Measurements from ENCODE around the gene HERPUD1. TPM values are rescaled to one million over a fixed set of nuclear protein-coding genes. Genes with fewer than 3 reads are reported as not detected.

The HERPUD1 gene
- polyA plus RNA-seq, 1 experiment: 215 TPM

DNA sequence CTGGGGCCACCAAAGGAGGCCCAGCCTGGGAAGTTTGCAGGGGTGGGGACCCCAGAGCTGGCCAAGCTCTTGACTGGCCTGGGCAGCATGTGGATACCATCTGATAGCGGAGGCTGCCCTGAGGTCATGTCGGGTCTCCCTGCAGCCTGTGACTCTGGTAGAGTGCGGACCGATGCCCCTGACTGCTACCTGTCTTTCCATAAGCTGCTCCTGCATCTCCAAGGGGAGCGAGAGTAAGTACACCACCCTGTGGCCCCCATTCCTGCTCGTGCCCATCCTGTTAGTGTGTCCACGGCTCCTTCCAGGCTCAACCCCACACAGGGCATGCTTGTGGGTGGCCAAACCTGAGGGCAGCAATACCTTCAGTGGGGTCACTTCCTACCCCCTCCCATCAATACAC, 37.8 kb downstream of the HERPUD1 start:
- DNase-seq (ENCODE audit: low read depth, low spot score): no peak
- ChIA-PET POLR2A (no interaction called here), CTCF (no interaction called here)
- peaks cover 2% of the 10 kb centered on the region for H3K27me3 ChIP-seq (ENCODE audit: control insufficient read depth, insufficient read depth, low read length)
- no peak overlapping the region for H3K27ac ChIP-seq (ENCODE audit: low read depth, low read length)
- no peaks in the 10 kb centered on the region; the same call in 1 of the 2 replicates for H3K9me3 ChIP-seq (ENCODE audit: control insufficient read depth, insufficient read depth, low read length)
- TF ChIP-seq, protein P1, sequence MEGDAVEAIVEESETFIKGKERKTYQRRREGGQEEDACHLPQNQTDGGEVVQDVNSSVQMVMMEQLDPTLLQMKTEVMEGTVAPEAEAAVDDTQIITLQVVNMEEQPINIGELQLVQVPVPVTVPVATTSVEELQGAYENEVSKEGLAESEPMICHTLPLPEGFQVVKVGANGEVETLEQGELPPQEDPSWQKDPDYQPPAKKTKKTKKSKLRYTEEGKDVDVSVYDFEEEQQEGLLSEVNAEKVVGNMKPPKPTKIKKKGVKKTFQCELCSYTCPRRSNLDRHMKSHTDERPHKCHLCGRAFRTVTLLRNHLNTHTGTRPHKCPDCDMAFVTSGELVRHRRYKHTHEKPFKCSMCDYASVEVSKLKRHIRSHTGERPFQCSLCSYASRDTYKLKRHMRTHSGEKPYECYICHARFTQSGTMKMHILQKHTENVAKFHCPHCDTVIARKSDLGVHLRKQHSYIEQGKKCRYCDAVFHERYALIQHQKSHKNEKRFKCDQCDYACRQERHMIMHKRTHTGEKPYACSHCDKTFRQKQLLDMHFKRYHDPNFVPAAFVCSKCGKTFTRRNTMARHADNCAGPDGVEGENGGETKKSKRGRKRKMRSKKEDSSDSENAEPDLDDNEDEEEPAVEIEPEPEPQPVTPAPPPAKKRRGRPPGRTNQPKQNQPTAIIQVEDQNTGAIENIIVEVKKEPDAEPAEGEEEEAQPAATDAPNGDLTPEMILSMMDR (IDR thresholded peaks at IDR 0.05; ENCODE audit: low read depth, low read length): no peak
- no peak overlapping the region for H3K4me3 ChIP-seq (ENCODE audit: low read depth, low read length)

DNA sequence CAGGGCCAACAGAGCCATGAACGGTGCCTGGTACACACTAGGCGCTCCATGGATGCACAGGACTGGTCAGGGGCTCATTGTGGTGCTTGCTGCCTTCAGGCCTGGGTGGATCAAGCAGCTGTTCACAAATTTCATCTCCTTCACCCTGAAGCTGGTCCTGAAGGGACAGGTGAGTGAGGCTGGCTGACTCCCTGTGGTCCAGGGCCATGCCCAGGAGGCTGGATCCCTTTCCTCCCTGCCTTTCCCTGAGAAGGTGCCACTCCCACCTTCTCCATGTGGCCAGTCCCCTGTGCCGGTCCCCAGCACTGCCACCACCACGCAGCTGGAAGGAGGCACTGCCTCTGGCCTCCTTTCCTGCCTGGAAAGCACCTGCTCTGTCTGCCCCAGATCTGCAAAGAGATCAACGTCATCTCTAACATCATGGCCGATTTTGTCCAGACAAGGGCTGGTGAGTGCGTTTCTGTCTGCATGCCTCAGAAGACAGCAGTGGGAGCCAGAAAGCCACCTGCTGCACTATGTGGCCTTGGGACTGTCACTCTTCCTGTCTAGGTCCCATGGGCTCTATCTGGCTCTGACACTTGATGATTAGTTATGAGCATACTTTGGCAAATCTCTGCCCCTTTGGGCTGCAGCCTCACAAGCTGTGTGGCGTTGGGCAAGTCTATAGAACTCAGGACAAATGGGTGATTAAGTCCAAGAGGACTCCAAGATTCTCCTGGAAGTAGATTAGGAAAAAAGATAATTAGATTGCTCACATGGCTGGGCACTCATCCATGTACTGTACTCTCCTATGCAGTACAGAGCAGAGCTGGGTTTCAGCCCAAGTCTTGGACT, 39.2 kb downstream of the HERPUD1 start:
- H3K9me3 ChIP-seq (ENCODE audit: control insufficient read depth, insufficient read depth, low read length): no peaks in the 10 kb centered on the region; the same call in 1 of the 2 replicates
- DNase-seq (ENCODE audit: low read depth, low spot score): no peak
- H3K4me3 ChIP-seq (ENCODE audit: low read depth, low read length): no peak overlapping the region
- H3K27me3 ChIP-seq (ENCODE audit: control insufficient read depth, insufficient read depth, low read length): peaks cover 2% of the 10 kb centered on the region
- ChIA-PET CTCF (interaction anchor here (1.0 kb wide), 1 partner anchor 178 kb away, joined by 3 read pairs; no protein-coding TSS in a partner anchor), POLR2A (no interaction called here)
- TF ChIP-seq, protein P1 (IDR thresholded peaks at IDR 0.05; ENCODE audit: low read depth, low read length): no peak
- H3K27ac ChIP-seq (ENCODE audit: low read depth, low read length): no peak overlapping the region

DNA sequence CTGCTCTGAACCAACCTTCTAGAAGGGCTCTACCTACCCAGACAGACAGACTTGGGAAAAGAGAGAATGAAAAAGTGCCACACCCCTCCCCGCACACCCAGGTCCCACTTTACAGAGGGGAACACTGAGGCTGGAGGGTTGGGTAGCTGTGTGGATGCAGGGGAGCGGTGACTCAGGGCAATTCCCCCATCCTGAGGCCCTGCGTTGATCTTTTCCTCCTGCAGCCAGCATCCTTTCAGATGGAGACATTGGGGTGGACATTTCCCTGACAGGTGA, 39.8 kb downstream of the HERPUD1 start:
- POLR2A ChIA-PET: no interaction called here
- CTCF ChIA-PET: interaction anchor here (1.0 kb wide), 1 partner anchor 178 kb away, joined by 3 read pairs; no protein-coding TSS in a partner anchor
- H3K27me3 ChIP-seq (ENCODE audit: control insufficient read depth, insufficient read depth, low read length): peaks cover 2% of the 10 kb centered on the region
- H3K9me3 ChIP-seq (ENCODE audit: control insufficient read depth, insufficient read depth, low read length): no peaks in the 10 kb centered on the region; the same call in 1 of the 2 replicates
- H3K27ac ChIP-seq (ENCODE audit: low read depth, low read length): no peak overlapping the region
- TF ChIP-seq, protein P1 (IDR thresholded peaks at IDR 0.05; ENCODE audit: low read depth, low read length): no peak
- DNase-seq (ENCODE audit: low read depth, low spot score): no peak
- H3K4me3 ChIP-seq (ENCODE audit: low read depth, low read length): no peak overlapping the region

DNA sequence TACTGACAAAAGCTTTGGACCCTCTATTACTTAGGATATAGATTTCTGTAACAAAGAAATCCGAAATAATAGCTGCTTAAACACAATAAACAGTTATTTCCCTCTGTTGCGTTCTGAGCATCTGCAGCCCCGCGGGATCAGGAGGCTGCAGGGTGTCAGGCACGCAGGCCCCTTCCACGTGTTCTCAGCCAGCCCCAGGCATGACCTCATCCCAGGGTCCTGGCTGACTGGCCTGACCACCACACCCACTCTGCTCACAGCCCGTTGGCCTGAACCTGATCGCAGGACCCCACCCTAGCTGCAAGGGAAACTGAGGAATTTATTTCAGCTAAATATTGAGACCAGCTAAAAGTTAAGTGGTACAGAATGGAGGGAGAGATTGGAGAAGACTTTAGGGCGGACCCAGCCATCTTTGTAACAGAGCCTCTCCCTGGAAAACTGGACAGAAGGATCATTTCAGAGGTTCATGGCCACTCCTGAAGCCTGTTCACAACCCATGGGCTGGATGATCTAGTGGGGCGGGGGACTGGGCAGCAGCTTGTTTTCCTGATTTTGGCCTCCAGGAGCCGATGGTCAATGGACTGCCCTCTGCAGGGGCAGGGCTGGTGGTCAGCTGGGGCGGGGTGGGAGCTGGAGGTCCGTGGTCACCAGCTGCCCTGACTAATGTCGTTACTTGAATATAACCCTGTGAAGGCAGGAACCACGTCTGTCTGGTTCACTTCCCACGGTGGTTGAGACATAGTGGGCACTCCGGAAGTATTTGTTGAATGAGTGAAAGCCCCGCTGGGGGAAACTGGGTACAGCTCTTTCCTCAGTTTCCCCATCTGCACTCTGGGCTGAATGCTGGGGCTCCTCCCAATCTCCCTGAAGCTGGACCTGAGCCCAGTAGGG, 40.7 kb downstream of the HERPUD1 start:
- ChIA-PET POLR2A (interaction anchor here (0.5 kb wide), 1 partner anchor 38 kb away, joined by 3 read pairs; no protein-coding TSS in a partner anchor), CTCF (interaction anchor here (1.0 kb wide), 1 partner anchor 179 kb away, joined by 3 read pairs; no protein-coding TSS in a partner anchor)
- H3K27me3 ChIP-seq (ENCODE audit: control insufficient read depth, insufficient read depth, low read length): peaks cover 2% of the 10 kb centered on the region
- no peaks in the 10 kb centered on the region; the same call in 1 of the 2 replicates for H3K9me3 ChIP-seq (ENCODE audit: control insufficient read depth, insufficient read depth, low read length)
- no peak overlapping the region for H3K4me3 ChIP-seq (ENCODE audit: low read depth, low read length)
- no peak overlapping the region for H3K27ac ChIP-seq (ENCODE audit: low read depth, low read length)
- TF ChIP-seq, protein P1 (IDR thresholded peaks at IDR 0.05; ENCODE audit: low read depth, low read length): no peak
- no peak for DNase-seq (ENCODE audit: low read depth, low spot score)
